HG03460 (cell line): ENCODE measurements around the gene CDC42SE2.
"Not testable (repeated sequence)": the region's sequence is repeated elsewhere in the genome, so short reads cannot be mapped to it uniquely, and the experiment has no call there.

Experiments used
- ATAC-seq: cut with Tn5 transposase; IDR thresholded peaks from one replicate; pipeline ENCODE4 v1.9.1; 2021; ENCODE audit not compliant: unreplicated experiment

The CDC42SE2 gene

DNA sequence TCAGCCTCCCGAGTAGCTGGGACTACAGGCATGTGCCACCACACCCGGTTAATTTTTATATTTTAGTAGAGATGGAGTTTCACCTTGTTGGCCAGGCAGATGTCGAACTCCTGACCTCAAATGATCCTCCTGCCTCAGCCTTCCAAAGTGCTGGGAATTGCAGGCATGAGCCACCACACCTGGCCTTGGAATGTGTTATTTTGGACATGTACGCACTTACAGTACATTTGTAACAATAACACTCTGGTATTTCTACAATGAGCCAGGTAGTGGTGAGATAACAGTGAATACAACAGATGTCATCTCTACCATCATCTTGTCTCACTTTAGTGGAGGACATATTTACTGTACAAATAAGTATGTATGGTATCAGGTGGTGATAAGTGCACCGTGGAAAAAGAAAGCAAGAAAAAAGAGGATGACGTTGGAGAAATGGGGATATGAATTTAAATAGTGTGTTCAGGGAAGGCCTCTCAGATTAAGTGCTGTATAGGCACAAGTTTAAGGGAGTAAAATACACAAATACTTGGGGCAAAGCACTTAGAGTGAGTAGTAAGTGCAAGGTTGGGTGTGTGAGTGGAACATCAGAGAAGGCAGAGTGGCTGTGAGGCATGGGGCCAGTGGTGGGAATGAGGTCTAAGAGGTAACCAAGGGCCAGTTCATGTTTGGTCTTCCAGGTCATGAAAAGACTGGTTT lies 100.1 kb downstream of the CDC42SE2 start:
- ATAC-seq = no peak

GRCh38 chr5:131364507-131365050 lies 100.7 kb downstream of the CDC42SE2 start:
- no peak for ATAC-seq

DNA sequence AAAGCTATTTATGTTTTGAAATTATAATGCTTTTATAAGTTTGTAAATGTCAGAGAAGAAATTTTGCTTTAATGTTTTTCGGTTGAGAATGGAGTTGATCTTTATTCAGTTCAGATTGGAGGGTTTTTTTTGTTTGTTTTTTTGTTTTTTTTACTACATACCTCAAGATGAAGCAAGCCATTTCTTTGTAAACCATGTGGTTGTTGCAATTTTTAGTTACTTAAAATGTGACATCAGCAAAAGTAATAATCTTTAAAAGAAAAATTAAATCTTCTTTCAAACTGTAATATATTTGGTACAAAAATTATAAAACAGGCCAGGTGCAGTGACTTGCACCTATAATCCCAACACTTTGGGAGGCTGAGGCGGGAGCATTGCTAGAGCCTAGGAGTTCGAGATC lies 102.6 kb downstream of the CDC42SE2 start:
- no peak for ATAC-seq

GRCh38 chr5:131367219-131367860 lies 103.5 kb downstream of the CDC42SE2 start:
- no peak for ATAC-seq

DNA sequence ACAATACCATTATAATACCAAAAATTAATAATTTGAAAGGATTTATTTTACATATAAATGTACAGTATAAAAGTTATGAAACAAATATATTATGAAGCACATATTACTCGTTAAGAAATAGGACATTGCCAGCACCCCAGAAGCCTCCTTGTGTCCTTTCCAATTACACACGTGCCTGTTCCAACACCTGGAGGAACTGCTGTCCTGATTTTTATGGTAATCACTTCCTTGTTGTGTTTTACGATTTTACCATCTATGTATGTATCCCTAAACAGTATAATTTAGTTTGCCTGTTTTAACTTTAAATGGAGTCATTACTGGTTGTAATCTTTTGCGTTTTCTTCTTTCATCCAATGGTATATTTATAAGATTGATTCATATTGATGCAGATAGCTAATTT lies 105.0 kb downstream of the CDC42SE2 start:
- no peak for ATAC-seq

DNA sequence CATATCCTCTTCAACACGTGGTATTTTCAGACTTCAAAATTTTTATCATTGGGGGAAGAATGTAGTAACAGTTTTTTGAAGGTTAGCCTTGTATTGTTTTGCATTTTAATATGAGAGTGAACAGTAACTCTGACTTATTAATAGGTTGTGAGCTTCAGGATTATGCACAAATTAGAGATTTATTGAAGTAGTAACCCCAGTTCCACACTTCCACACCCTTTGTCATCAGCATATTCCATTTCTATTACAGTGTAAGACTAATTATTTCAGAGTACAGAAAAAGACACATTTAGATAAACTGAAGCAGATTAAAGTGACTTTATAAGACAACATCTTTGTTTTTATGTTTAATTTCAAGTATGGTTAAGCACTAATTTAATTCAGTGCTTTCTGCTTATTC lies 105.7 kb downstream of the CDC42SE2 start:
- no peak for ATAC-seq

- no peak for ATAC-seq
Measured at GRCh38 chr5:131371835-131372234, 108.0 kb downstream of the CDC42SE2 start.

GRCh38 chr5:131373265-131373664 lies 109.4 kb downstream of the CDC42SE2 start:
- no peak for ATAC-seq

- no peak for ATAC-seq
Measured at GRCh38 chr5:131375351-131375750, 111.5 kb downstream of the CDC42SE2 start.

DNA sequence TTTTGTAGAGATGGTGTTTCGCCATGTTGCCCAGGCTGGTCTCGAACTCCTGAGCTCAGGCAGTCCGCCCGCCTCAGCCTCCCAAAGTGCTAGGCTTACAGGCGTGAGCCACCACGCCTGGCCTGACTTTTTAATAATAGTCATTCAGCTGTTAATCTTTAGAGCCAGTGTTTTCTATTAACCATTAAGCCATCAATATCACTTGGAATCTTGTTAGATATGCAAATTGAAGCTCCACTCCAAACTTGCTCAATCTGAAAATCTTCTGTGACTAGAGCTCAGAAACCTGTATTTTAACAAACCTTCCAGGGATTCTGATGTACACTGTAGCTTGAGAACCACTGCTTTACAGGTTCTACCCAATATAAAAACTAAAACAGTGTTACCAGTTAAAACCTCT lies 113.5 kb downstream of the CDC42SE2 start:
- ATAC-seq = no peak

- no peak for ATAC-seq
Measured at GRCh38 chr5:131377785-131378325, 114.0 kb downstream of the CDC42SE2 start.

- peak; percentile 24 for ATAC-seq
Measured at GRCh38 chr5:131378721-131379541, 115.1 kb downstream of the CDC42SE2 start.

GRCh38 chr5:131379723-131380122 lies 115.9 kb downstream of the CDC42SE2 start:
- peak; percentile 38 for ATAC-seq

- ATAC-seq = not testable (repeated sequence)
Measured at GRCh38 chr5:131380238-131380637, 116.4 kb downstream of the CDC42SE2 start.

GRCh38 chr5:131381021-131381420 lies 117.2 kb downstream of the CDC42SE2 start:
- no peak for ATAC-seq

GRCh38 chr5:131381777-131382176 lies 117.9 kb downstream of the CDC42SE2 start:
- ATAC-seq = peak; percentile 53

DNA sequence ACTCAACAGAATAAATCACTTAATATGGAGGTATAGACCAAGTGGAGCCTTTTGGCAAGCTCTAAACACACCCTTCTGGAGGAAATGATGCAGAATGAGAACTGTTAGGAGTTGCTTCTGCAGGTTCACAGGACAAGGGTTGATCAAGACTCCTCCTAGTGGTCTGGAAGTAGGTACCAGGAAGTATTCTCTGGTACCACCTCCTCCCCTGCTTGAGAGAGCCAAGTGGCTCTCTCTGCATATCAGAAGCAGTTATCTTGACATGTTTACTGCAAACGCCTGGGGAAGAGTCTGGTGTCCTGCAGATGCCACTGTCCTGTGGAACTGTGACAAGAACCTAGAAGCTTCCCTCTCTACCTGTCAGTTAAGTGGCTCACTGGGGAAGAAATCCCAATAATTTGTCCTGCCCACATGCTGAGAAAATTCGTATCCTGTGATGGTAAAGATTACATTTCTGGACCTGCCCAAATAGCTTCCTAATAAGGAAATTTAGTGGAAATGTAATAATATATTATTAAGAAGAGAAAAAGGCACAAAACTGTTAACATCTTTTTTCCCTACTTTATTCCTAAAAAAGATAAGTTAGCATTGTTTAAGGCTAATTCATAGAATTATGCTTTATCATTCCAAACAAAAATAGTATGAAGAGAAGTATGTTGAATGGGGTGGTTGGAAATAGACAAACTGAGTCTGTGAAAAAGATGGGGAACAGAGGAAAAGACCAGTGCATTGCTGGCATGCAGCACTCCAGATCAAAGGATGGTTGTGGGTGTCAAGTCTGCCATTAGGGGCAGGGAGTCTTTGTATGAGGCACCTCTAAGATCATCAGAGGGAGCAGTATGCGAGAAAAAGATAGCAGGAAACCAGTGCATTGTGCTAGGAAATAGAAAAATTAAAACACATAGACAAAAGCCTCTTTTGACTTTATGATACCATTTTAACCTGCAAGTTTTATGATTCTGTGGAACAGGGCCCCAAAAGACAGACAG lies 118.8 kb downstream of the CDC42SE2 start:
- peak; percentile 52 for ATAC-seq

- ATAC-seq = no peak
Measured at GRCh38 chr5:131384173-131384572, 120.3 kb downstream of the CDC42SE2 start.

DNA sequence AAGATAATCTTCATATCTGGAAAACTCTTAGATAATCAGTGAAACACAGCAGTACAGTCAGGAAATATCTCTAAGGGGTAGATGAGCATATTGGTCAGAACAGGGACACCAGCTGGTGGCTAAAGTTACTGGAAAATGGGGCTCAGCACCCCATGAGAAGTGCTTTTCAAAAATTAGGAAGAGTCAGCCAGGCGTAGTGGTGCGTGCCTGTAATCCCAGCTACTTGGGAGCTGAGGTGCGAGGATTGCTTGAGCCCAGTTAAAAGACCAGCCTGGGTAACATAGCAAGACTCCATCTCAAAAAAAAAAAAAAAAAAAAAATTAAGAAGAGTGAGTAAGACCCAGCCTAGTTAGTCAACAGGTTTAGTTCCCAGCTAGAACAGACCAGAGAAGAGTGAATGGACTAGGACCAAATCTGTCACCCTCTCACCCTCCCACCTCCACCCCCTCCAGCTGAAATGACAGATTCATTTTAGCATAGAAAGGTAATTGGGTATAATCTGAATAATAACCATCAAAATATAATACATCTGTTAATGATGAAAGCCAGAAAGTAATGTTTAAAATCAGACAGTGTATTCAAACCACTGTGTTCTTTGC lies 120.9 kb downstream of the CDC42SE2 start:
- ATAC-seq = no peak

GRCh38 chr5:131386124-131386523 lies 122.3 kb downstream of the CDC42SE2 start:
- ATAC-seq = no peak
